ENCODE results near the gene TRAPPC13.

GRCh38 chr5:65577141-65577540, 47.7 kb upstream of the TRAPPC13 start:
- TF ChIP-seq CTCF (IDR thresholded peaks at IDR 0.05 in 4 of 5, conservative IDR thresholded peaks at IDR 0.05 in 1 of 5) (no peak), POLR2A (IDR thresholded peaks at IDR 0.05) (no peak)

All from gastrocnemius medialis (tissue), 4 donors.